ENCODE data around the gene PLCB1.
"Not testable (repeated sequence)": the region's sequence is repeated elsewhere in the genome, so short reads cannot be mapped to it uniquely, and the experiment has no call there.

Gene PLCB1

DNA sequence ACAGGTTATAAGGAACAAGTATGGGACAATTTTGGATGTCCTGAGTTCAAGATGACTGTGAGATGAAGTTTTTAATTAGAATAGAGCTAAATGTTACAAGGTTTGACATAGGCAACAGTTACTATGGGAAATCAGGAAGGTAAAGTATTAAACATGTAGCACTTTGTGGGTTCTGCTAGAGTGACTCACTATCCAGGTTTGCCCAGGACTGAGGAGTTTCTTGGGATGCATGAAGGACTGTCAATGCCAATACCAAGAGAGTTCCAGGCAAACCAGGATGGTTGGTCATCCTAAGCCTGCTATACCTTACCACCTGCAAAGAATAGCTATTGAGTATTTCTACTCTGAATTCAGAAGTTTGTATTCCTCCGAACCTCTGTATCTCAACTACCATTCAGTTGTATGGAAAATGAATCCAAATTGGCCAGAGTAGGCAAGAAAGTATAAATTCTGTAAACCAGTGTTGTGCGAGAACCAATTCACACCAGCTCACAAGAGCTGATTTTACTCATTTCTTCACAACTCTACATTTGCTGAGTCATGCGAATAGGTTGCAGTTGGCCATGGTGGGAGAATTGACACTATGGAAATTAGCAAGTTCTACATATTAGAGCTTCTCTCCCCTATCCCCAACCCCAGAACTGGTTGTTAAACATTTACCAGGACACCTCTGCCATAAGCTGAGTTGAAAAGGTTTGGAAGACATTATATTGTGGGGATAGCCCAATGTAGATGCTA, 449.5 kb downstream of the PLCB1 start:
- no peak for DNase-seq (ENCODE audit: low read depth, low spot score)
- H3K4me3 ChIP-seq (ENCODE audit: low read length), result no peak overlapping the region

GRCh38 chr20:8583012-8583565, 451.0 kb downstream of the PLCB1 start:
- H3K4me3 ChIP-seq (ENCODE audit: low read length), result no peak overlapping the region
- no peak for DNase-seq (ENCODE audit: low read depth, low spot score)

DNA sequence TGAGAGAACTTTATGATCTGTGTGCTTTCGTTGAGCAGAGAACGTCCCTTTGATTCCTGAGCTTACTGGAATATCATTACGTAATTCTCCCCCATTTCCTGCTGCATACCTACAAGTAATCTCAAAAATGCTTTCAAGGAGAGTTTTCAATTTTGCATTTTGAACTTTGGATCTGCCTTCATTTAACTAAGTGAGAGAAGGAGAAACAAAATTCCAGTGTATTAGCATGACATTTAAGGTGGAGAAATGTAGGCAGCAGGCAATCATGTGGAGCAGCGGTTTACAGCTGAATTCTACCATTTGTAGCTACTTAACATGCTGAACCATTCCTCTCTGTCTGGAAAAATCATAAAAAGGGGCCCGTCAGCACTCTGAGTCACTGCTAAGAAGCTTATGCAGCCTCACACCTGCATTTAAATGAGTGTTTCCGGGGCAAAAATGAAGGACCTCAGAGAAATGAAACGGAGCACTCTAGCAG, 451.5 kb downstream of the PLCB1 start:
- DNase-seq (ENCODE audit: low read depth, low spot score), result no peak
- H3K4me3 ChIP-seq (ENCODE audit: low read length), result no peak overlapping the region

- DNase-seq (ENCODE audit: low read depth, low spot score), result no peak
- no peak overlapping the region for H3K4me3 ChIP-seq (ENCODE audit: low read length)
These were observed 455.2 kb downstream of the PLCB1 start for GRCh38 chr20:8587251-8587650.

GRCh38 chr20:8587810-8588209, 455.7 kb downstream of the PLCB1 start:
- DNase-seq (ENCODE audit: low read depth, low spot score), result no peak

GRCh38 chr20:8589956-8590355, 457.9 kb downstream of the PLCB1 start:
- DNase-seq (ENCODE audit: low read depth, low spot score), result no peak
- H3K4me3 ChIP-seq (ENCODE audit: low read length), result no peak overlapping the region

More at GRCh38 chr20:8587810-8588209, 455.7 kb downstream of the PLCB1 start:
- H3K4me3 ChIP-seq (ENCODE audit: low read length), result no peak overlapping the region

DNA sequence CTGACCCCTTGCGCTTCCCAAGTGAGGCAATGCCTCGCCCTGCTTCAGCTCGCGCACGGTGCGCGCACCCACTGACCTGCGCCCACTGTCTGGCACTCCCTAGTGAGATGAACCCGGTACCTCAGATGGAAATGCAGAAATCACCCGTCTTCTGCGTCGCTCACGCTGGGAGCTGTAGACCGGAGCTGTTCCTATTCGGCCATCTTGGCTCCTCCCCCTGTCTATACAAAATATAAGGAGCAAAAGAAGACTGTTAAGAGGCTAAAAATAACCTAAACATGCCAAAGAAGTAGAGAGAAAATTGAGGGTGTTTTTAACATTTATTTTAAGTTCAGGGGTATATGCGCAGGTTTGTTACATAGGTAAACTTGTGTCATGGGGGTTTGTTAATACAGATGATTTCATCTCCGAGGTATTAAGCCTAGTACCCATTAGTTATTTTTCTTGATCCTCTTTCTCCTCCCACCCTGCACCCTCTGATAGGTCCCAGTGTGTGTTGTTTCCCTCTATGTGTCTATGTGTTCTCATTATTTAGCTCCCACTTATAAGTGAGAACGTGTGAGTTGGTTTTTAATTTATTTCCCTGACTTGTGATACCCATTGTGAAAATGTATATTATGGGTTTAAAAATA, 469.0 kb downstream of the PLCB1 start:
- not testable (repeated sequence) for DNase-seq (ENCODE audit: low read depth, low spot score); H3K4me3 ChIP-seq (ENCODE audit: low read length)

- no peak for DNase-seq (ENCODE audit: low read depth, low spot score)
These were observed 469.5 kb downstream of the PLCB1 start for GRCh38 chr20:8601542-8601912.

DNA sequence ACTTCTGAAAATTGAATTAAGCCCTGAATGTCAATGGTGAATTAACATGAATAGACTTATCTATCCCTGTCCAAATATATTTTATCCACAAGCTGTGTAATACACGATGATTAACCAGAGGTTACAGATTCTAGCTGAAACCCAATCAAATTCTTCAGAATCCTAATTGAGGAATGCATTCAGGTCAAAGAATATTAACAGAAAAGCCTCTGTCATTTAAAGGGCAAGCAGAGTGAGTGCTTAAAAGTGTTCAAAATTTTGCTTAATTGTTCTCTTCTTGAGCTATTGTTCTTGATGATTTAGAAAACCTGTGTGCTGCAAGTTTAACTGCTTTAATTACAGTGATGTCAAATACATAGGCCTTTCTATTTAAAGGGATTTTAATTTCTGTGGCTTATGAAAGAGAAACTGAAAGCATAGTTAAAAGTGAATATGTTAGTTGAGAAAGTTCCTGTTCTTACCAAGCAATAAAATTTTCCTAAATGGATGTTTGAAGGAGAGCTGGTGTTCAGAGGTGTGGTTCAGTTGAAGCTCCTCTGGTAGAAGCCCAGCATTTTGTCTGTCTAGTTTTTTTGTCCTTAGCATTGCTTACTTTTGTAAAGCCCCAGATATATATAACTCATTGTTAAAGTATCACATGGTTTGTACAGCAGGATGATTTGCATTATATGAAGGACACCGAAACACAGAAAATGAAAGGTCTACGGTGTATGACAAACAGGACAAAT, 470.5 kb downstream of the PLCB1 start:
- H3K4me3 ChIP-seq (ENCODE audit: low read length), result no peak overlapping the region
- peak; percentile 9 for DNase-seq (ENCODE audit: low read depth, low spot score)

More at GRCh38 chr20:8601542-8601912, 469.5 kb downstream of the PLCB1 start:
- no peak overlapping the region for H3K4me3 ChIP-seq (ENCODE audit: low read length)

DNA sequence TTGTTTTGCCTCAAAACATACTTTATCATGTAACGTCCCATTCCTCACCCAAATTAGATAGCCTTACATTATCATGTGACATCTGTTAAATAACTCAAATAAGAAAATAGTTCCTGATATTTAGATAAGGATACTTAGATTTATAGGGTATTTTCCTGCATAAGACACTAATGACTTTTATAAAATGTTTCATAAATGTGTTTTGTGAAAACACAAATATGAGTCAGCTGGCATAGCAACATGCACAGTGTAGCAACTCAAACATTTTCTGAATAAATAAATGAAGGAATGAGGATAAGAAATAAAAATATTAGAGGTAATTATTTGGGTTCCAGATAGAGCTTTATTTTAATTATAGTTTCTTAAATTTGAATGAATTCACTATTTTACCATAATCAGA, 476.4 kb downstream of the PLCB1 start:
- no peak for DNase-seq (ENCODE audit: low read depth, low spot score)

DNA sequence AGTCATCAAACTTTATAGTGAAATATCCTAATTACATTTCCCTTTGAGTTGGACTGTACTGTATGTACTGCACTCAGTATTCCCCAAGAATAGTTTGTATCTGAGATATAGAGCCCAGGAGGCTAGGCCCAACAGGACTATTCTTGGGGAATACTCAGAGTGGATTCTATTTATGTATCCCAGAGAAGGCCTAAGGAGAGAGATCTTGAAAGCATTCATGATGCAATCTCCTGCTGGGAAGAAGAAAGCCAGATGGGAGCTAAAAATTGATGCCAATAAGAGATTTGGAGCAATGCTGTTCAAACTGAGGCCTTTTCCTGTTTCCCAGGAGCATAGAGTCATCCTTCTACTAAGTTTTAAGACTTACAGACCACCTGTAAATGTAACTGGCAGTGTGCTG, 484.7 kb downstream of the PLCB1 start:
- DNase-seq (ENCODE audit: low read depth, low spot score), result no peak

More for the DNA sequence above, 476.4 kb downstream of the PLCB1 start:
- H3K4me3 ChIP-seq (ENCODE audit: low read length), result no peak overlapping the region

GRCh38 chr20:8621001-8621400, 488.9 kb downstream of the PLCB1 start:
- no peak overlapping the region for H3K4me3 ChIP-seq (ENCODE audit: low read length)
- DNase-seq (ENCODE audit: low read depth, low spot score), result no peak

More for the DNA sequence above, 484.7 kb downstream of the PLCB1 start:
- no peak overlapping the region for H3K4me3 ChIP-seq (ENCODE audit: low read length)

GRCh38 chr20:8624046-8624445, 492.0 kb downstream of the PLCB1 start:
- no peak for DNase-seq (ENCODE audit: low read depth, low spot score)

DNA sequence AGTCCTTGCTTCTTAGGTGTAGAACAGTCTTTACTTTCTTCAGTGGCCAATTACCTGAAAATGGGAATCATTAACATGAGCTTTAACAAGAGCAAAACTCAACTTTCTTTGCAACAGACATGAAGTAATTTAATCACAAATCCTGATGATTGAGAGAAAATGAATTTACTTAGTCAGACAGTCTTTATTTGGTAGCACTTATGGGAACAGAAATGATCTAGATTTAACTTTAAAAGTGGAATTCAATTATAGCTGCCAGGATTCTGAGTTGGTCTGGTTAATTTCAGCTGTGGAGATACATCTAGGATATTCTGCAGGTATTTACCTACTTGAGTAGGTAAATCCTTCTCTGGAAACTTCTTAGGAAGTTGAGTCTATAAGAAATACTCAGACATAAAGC, 492.6 kb downstream of the PLCB1 start:
- no peak overlapping the region for H3K4me3 ChIP-seq (ENCODE audit: low read length)
- DNase-seq (ENCODE audit: low read depth, low spot score), result no peak

More at GRCh38 chr20:8624046-8624445, 492.0 kb downstream of the PLCB1 start:
- H3K4me3 ChIP-seq (ENCODE audit: low read length), result no peak overlapping the region

DNA sequence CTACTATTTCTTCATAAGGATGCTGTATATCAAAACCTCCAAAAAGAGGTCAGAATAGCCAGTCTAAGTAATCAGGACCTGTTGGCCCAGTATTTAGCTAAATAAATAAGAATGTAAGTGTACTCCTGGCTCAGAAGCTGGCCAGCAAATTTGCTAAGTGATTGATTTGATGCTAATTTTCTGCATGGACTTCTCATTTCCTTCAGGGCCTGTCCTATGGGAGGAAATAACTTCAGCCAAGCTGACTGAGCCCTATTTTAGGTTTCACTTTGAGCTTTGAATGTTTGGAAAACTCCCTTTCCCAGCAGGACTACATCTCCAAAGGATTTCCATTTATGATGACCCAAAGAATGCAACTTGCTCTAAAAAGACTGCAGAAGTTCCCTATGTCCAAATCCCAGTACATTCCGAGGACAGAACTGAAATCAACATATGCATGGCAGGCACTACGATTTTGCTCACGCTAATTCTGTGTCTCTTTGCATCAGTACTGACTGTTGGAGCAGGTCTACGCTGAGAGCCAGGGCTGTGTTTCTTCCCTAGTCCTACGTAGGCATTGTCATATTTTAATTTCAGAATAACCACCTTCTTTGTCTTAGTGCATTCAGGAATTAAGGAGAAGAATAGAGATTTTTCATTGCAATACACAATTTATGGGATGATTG, 495.4 kb downstream of the PLCB1 start:
- H3K4me3 ChIP-seq (ENCODE audit: low read length), result no peak overlapping the region

DNA sequence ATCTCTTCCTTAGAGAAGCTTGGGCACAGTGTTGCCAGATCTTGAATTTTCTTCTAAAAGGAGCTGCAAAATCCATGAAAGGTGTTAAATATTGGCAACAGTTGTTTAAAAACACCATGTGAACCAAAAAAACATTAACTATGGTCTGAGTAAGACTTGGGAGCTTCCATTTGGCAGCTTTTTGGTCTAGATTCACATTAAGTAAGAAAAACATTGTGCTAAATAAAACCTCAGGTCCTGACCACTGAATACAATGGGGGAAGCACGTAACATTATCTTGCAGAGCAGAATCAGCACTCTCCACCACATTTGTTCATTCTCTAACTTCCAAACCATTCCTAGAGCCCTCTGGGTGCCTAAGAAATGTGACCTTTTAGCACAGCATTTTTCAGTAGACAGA, 499.2 kb downstream of the PLCB1 start:
- DNase-seq (ENCODE audit: low read depth, low spot score), result no peak
- no peak overlapping the region for H3K4me3 ChIP-seq (ENCODE audit: low read length)

More for the DNA sequence above, 495.4 kb downstream of the PLCB1 start:
- DNase-seq (ENCODE audit: low read depth, low spot score), result no peak

GRCh38 chr20:8633366-8633765, 501.3 kb downstream of the PLCB1 start:
- H3K4me3 ChIP-seq (ENCODE audit: low read length), result no peak overlapping the region

GRCh38 chr20:8635048-8635572, 503.0 kb downstream of the PLCB1 start:
- no peak for DNase-seq (ENCODE audit: low read depth, low spot score)
- no peak overlapping the region for H3K4me3 ChIP-seq (ENCODE audit: low read length)

More at GRCh38 chr20:8633366-8633765, 501.3 kb downstream of the PLCB1 start:
- no peak for DNase-seq (ENCODE audit: low read depth, low spot score)

- DNase-seq (ENCODE audit: low read depth, low spot score), result no peak
- no peak overlapping the region for H3K4me3 ChIP-seq (ENCODE audit: low read length)
These were observed 503.8 kb downstream of the PLCB1 start for GRCh38 chr20:8635837-8636236.

All from Jurkat, Clone E6-1 (cell line).